HL-60 (cell line): ENCODE results near the gene BICDL2.

Experiments
- DNase-seq, 2 experiments: peaks; one replicate each; pipeline ENCODE4 v3.0.0-alpha.2; 2010 to 2020; ENCODE audit warnings: low read depth in 1 of 2, low spot score in 1 of 2
- H3K27ac ChIP-seq: fragments of 250-450 bp; sonication (Bioruptor Pico); replicated peaks from 2 replicates; pipeline ENCODE4 v1.5.1; 2020; ENCODE audit warnings: mild to moderate bottlenecking, moderate library complexity
- H3K27me3 ChIP-seq: fragments of 250-450 bp; sonication (Bioruptor Pico); 2 replicates; pipeline ENCODE4 v1.5.1; 2021; ENCODE audit warnings: mild to moderate bottlenecking, moderate library complexity; ENCODE audit not compliant: insufficient read depth, poor library complexity, severe bottlenecking
- H3K4me3 ChIP-seq: replicated peaks from 2 replicates; pipeline ENCODE4 v1.5.1; 2011; ENCODE audit warnings: mild to moderate bottlenecking, control low read depth, low read length; ENCODE audit not compliant: insufficient read depth
- CTCF ChIP-seq: IDR thresholded peaks from one replicate; pipeline ENCODE4 v1.5.1; 2011; ENCODE audit warnings: low read length, control low read depth, inconsistent platforms; ENCODE audit not compliant: insufficient read depth
- GABPA ChIP-seq: IDR thresholded peaks from 2 replicates; pipeline ENCODE4 v1.6.1; 2012; ENCODE audit warnings: low read depth
- POLR2AphosphoS5 ChIP-seq: IDR thresholded peaks from 2 replicates; pipeline ENCODE4 v1.6.1; 2012; ENCODE audit warnings: low read depth
- REST ChIP-seq: IDR thresholded peaks from 2 replicates; pipeline ENCODE4 v1.6.1; 2012; ENCODE audit warnings: low read depth; ENCODE audit not compliant: insufficient replicate concordance
- SPI1 ChIP-seq: IDR thresholded peaks from 2 replicates; pipeline ENCODE4 v1.6.1; 2012; ENCODE audit warnings: low read depth, mild to moderate bottlenecking, borderline replicate concordance

The BICDL2 gene

GRCh38 chr16:3026003-3026378, 10.8 kb downstream of the BICDL2 start:
- H3K4me3 ChIP-seq: no peak overlapping the region
- no peak overlapping the region for H3K27ac ChIP-seq
- DNase-seq: no peak
- H3K27me3 ChIP-seq: peaks cover 8% of the 10 kb centered on the region
- TF ChIP-seq REST: no peak
- no peak for TF ChIP-seq SPI1
- TF ChIP-seq GABPA: no peak
- no peak for TF ChIP-seq POLR2AphosphoS5
- TF ChIP-seq CTCF: no peak

- H3K4me3 ChIP-seq: no peak overlapping the region
- no peak for TF ChIP-seq POLR2AphosphoS5
- TF ChIP-seq SPI1: no peak
- no peak for TF ChIP-seq GABPA
- TF ChIP-seq REST: no peak
- no peak for TF ChIP-seq CTCF
- no peak for DNase-seq
Measured at GRCh38 chr16:3025032-3026002, 11.4 kb downstream of the BICDL2 start.

GRCh38 chr16:3023669-3024478, 12.9 kb downstream of the BICDL2 start, which contains the start of the genes HCFC1R1 and THOC6:
TSS of gene HCFC1R1 (minus strand) at chr16:3023942. CDS start at chr16:3023941, 1 bp downstream.
TSS of gene THOC6 (plus strand) at chr16:3024035. CDS start at chr16:3024327, 292 bp downstream.
- H3K27me3 ChIP-seq: peaks cover 1% of the 10 kb centered on the region
- H3K4me3 ChIP-seq: peak within 1 kb of the TSS; percentile 80
- TF ChIP-seq REST (no peak), SPI1 (peak; percentile 52; the same call in 1 of the 2 replicates), POLR2AphosphoS5 (peak; percentile 85; the same call in 1 of the 2 replicates), CTCF (no peak), GABPA (no peak)
- DNase-seq: peak; percentile 97 to 99
- peak within 1 kb of the TSS; percentile 98 for H3K27ac ChIP-seq

More at GRCh38 chr16:3025032-3026002, 11.4 kb downstream of the BICDL2 start:
- Histone ChIP-seq H3K27me3 (peaks cover 6% of the 10 kb centered on the region), H3K27ac (no peak overlapping the region)
